Measurements from ENCODE around the gene VWC2. TPM values are rescaled to one million over a fixed set of nuclear protein-coding genes. Genes with fewer than 3 reads are reported as not detected.

Gene VWC2
- total RNA-seq, 2 donors from 2014 or later: 0.11 TPM; not detected in 1

- Histone ChIP-seq H3K9me3 (no peaks in the 10 kb centered on the region), H3K27me3 (replicated peaks; ENCODE audit: insufficient read depth) (no peaks in the 10 kb centered on the region), H3K4me1 (replicated peaks) (peaks cover 3% of the 10 kb centered on the region), H3K36me3 (no peaks in the 10 kb centered on the region), H3K4me3 (peak overlapping the region; percentile 10 to 32), H3K27ac (no peak overlapping the region)
- TF ChIP-seq POLR2A (IDR thresholded peaks at IDR 0.05): no peak
- TF ChIP-seq CTCF (IDR thresholded peaks at IDR 0.05): no peak
- TF ChIP-seq POLR2AphosphoS5 (IDR thresholded peaks at IDR 0.05): no peak
- WGBS: 1% methylated on average over 67 of the region's 106 CpGs
- no peak for DNase-seq (ENCODE audit: low spot score)
- intact Hi-C loops (cut with DNase I): no loop called here
These were observed 1.9 kb downstream of the VWC2 start for GRCh38 chr7:49775065-49775948.

DNA sequence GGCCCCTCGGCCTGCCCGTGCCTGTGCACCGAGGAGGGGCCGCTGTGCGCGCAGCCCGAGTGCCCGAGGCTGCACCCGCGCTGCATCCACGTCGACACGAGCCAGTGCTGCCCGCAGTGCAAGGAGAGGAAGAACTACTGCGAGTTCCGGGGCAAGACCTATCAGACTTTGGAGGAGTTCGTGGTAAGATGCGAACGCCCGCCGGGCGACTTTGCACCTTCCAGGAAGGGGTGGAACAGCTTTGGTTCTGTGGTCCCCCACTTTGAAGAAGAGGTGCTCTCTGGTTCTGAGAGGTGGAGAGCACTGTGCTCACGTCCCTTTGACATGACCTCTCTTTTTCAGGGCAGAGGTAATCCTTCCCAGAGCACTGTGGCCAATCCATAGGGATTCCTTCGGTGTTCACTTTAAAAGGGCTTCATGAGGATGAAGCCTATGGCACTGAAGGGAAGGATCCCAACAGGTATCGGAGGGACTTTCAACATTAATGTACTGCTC is 2.6 kb downstream of the VWC2 start:
- H3K4me1 ChIP-seq (replicated peaks): peaks cover 3% of the 10 kb centered on the region
- peak overlapping the region in 1 of 2 donors; percentile 32 for H3K4me3 ChIP-seq
- no peak overlapping the region for H3K27ac ChIP-seq
- TF ChIP-seq POLR2A (IDR thresholded peaks at IDR 0.05) (no peak), POLR2AphosphoS5 (IDR thresholded peaks at IDR 0.05) (no peak), CTCF (IDR thresholded peaks at IDR 0.05) (no peak)
- intact Hi-C loops (cut with DNase I): no loop called here
- DNase-seq (ENCODE audit: low spot score): no peak
- H3K36me3 ChIP-seq: no peaks in the 10 kb centered on the region
- WGBS: 21% methylated on average over 25 of the region's 25 CpGs
- no peaks in the 10 kb centered on the region for H3K27me3 ChIP-seq (replicated peaks; ENCODE audit: insufficient read depth)
- no peaks in the 10 kb centered on the region for H3K9me3 ChIP-seq

GRCh38 chr7:49776994-49777393 is 3.6 kb downstream of the VWC2 start:
- Histone ChIP-seq H3K27me3 (replicated peaks; ENCODE audit: insufficient read depth) (no peaks in the 10 kb centered on the region), H3K36me3 (no peaks in the 10 kb centered on the region), H3K9me3 (no peaks in the 10 kb centered on the region), H3K27ac (no peak overlapping the region), H3K4me1 (replicated peaks) (peaks cover 3% of the 10 kb centered on the region), H3K4me3 (no peak overlapping the region)
- WGBS: 58% methylated on average over 2 of the region's 2 CpGs
- no peak for TF ChIP-seq POLR2AphosphoS5 (IDR thresholded peaks at IDR 0.05)
- TF ChIP-seq CTCF (IDR thresholded peaks at IDR 0.05): no peak
- TF ChIP-seq POLR2A (IDR thresholded peaks at IDR 0.05): no peak
- intact Hi-C loops (cut with DNase I): no loop called here
- DNase-seq (ENCODE audit: low spot score): no peak

GRCh38 chr7:49778731-49779270 is 5.4 kb downstream of the VWC2 start:
- Histone ChIP-seq H3K27ac (no peak overlapping the region), H3K27me3 (replicated peaks; ENCODE audit: insufficient read depth) (no peaks in the 10 kb centered on the region), H3K9me3 (no peaks in the 10 kb centered on the region), H3K36me3 (no peaks in the 10 kb centered on the region), H3K4me3 (no peak overlapping the region), H3K4me1 (replicated peaks) (peaks cover 3% of the 10 kb centered on the region)
- DNase-seq (ENCODE audit: low spot score): no peak
- 59% methylated on average over 3 of the region's 3 CpGs for WGBS
- intact Hi-C loops (cut with DNase I): no loop called here
- TF ChIP-seq POLR2AphosphoS5 (IDR thresholded peaks at IDR 0.05): no peak
- TF ChIP-seq POLR2A (IDR thresholded peaks at IDR 0.05): no peak
- no peak for TF ChIP-seq CTCF (IDR thresholded peaks at IDR 0.05)
